ENCODE measurements around the gene ZPR1.

DNA sequence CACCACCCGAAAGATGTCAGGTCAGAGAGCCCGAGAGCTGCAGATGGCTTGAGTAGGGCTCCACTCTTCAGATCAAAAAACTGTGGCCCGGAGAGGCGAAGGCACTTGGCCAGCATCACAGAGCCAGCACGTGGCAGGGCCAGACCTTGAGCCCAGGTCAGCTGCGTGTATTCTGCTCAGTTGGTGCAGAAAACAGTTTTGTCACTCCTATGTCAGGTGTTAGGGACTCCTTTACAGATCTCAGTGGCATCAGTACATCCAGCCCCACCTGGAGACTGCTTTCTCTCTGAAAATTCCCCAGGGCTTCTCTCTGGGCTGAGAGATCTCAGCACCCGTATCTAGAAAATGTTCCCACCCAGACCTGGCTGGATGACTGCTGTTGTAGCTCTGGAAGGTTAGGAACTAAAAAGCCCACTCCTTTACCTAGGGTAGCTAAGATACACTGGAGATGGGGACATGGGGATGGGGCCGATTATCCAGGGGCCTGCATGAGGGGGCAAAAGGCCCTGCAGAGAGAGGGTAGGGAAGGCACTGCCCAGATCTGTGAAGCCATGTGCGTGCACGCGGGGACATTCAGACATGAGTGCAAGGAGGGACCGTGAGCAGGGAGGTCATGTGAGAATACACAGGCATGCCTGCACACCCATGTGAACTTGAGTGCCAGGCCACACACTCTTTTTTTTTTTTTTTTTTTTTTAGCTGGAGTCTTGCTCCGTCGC lies 46.2 kb upstream of the ZPR1 start:
- TF ChIP-seq, protein P1, sequence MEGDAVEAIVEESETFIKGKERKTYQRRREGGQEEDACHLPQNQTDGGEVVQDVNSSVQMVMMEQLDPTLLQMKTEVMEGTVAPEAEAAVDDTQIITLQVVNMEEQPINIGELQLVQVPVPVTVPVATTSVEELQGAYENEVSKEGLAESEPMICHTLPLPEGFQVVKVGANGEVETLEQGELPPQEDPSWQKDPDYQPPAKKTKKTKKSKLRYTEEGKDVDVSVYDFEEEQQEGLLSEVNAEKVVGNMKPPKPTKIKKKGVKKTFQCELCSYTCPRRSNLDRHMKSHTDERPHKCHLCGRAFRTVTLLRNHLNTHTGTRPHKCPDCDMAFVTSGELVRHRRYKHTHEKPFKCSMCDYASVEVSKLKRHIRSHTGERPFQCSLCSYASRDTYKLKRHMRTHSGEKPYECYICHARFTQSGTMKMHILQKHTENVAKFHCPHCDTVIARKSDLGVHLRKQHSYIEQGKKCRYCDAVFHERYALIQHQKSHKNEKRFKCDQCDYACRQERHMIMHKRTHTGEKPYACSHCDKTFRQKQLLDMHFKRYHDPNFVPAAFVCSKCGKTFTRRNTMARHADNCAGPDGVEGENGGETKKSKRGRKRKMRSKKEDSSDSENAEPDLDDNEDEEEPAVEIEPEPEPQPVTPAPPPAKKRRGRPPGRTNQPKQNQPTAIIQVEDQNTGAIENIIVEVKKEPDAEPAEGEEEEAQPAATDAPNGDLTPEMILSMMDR (IDR thresholded peaks at IDR 0.05): no peak
- TF ChIP-seq POLR2A (IDR thresholded peaks at IDR 0.05) (no peak), EP300 (IDR thresholded peaks at IDR 0.05; ENCODE audit: low read depth) (no peak)

All from transverse colon (tissue), 3 donors.